H9 (cell line): ENCODE measurements around the gene MTCH1. TPM values are rescaled to one million over a fixed set of nuclear protein-coding genes. Genes with fewer than 3 reads are reported as not detected.

Experiments
- DNase-seq: peaks from one replicate; pipeline ENCODE4 v3.0.0-alpha.2; 2017
- H2AFZ ChIP-seq: one replicate; pipeline ENCODE4 v1.6.1; 2013; ENCODE audit warnings: mild to moderate bottlenecking, low read length, control low read depth, moderate library complexity
- H2AK5ac ChIP-seq: 2 replicates; pipeline ENCODE4 v1.6.1; 2013; ENCODE audit warnings: low read length, control low read depth, mixed read lengths; ENCODE audit not compliant: insufficient read length
- H2BK120ac ChIP-seq: one replicate; pipeline ENCODE4 v1.6.1; 2013; ENCODE audit warnings: low read depth, mild to moderate bottlenecking, low read length, control low read depth, inconsistent platforms; ENCODE audit not compliant: poor library complexity, severe bottlenecking
- H2BK12ac ChIP-seq: 2 replicates; pipeline ENCODE4 v1.6.1; 2013; ENCODE audit warnings: low read length, control low read depth, mixed read lengths, low read depth; ENCODE audit not compliant: insufficient read length
- H2BK15ac ChIP-seq: 2 replicates; pipeline ENCODE4 v1.6.1; 2013; ENCODE audit warnings: low read depth, low read length, control low read depth
- H2BK20ac ChIP-seq: one replicate; pipeline ENCODE4 v1.6.1; 2013; ENCODE audit warnings: low read depth, mild to moderate bottlenecking, low read length, control low read depth, inconsistent platforms; ENCODE audit not compliant: poor library complexity, severe bottlenecking
- H2BK5ac ChIP-seq: 2 replicates; pipeline ENCODE4 v1.6.1; 2013; ENCODE audit warnings: low read length, control low read depth, mixed read lengths; ENCODE audit not compliant: insufficient read length
- H3K14ac ChIP-seq: 2 replicates; pipeline ENCODE4 v1.6.1; 2013; ENCODE audit warnings: low read length, control low read depth; ENCODE audit not compliant: insufficient read depth
- H3K18ac ChIP-seq: 2 replicates; pipeline ENCODE4 v1.6.1; 2013; ENCODE audit warnings: low read depth, mild to moderate bottlenecking, mixed read lengths, low read length, control low read depth; ENCODE audit not compliant: insufficient read length
- H3K23ac ChIP-seq: 2 replicates; pipeline ENCODE4 v1.6.1; 2013; ENCODE audit warnings: low read length, control low read depth, mixed read lengths, low read depth; ENCODE audit not compliant: insufficient read length
- H3K23me2 ChIP-seq: 2 replicates; pipeline ENCODE4 v1.6.1; 2013; ENCODE audit warnings: low read depth, mild to moderate bottlenecking, mixed read lengths, low read length, control low read depth; ENCODE audit not compliant: insufficient read length, poor library complexity, severe bottlenecking
- H3K27ac ChIP-seq: 2 replicates; pipeline ENCODE4 v1.5.1; 2013; ENCODE audit warnings: low read length, control low read depth, mixed read lengths, low read depth; ENCODE audit not compliant: insufficient read length
- H3K27me3 ChIP-seq: 2 replicates; pipeline ENCODE4 v1.6.1; 2013; ENCODE audit warnings: low read length, control low read depth, inconsistent platforms; ENCODE audit not compliant: insufficient read depth
- H3K4ac ChIP-seq: 2 replicates; pipeline ENCODE4 v1.6.1; 2013; ENCODE audit warnings: low read depth, mild to moderate bottlenecking, control low read depth, inconsistent platforms, low read length, moderate library complexity
- H3K4me1 ChIP-seq: 2 replicates; pipeline ENCODE4 v1.6.1; 2013; ENCODE audit warnings: low read length, control low read depth, inconsistent platforms; ENCODE audit not compliant: insufficient read depth
- H3K4me2 ChIP-seq: 2 replicates; pipeline ENCODE4 v1.6.1; 2013; ENCODE audit warnings: low read length, control low read depth, mixed read lengths; ENCODE audit not compliant: insufficient read length, insufficient read depth
- H3K56ac ChIP-seq: 2 replicates; pipeline ENCODE4 v1.6.1; 2013; ENCODE audit warnings: low read depth, mild to moderate bottlenecking, mixed read lengths, low read length, control low read depth; ENCODE audit not compliant: insufficient read length
- H3K79me1 ChIP-seq: 2 replicates; pipeline ENCODE4 v1.6.1; 2013; ENCODE audit warnings: low read depth, mild to moderate bottlenecking, moderate library complexity, low read length, control low read depth, inconsistent platforms; ENCODE audit not compliant: insufficient read depth, poor library complexity, severe bottlenecking
- H3K79me2 ChIP-seq: 2 replicates; pipeline ENCODE4 v1.6.1; 2013; ENCODE audit warnings: low read length, control low read depth, inconsistent platforms; ENCODE audit not compliant: insufficient read depth
- H3K9ac ChIP-seq: 2 replicates; pipeline ENCODE4 v1.6.1; 2013; ENCODE audit warnings: low read length, control low read depth, mixed read lengths; ENCODE audit not compliant: insufficient read length; ENCODE audit errors: extremely low read depth
- H3K9me3 ChIP-seq: one replicate; pipeline ENCODE4 v1.6.1; 2013; ENCODE audit warnings: low read depth, low read length, inconsistent platforms; ENCODE audit not compliant: control insufficient read depth
- H3T11ph ChIP-seq: one replicate; pipeline ENCODE4 v1.6.1; 2013; ENCODE audit warnings: mild to moderate bottlenecking, low read length, control low read depth, inconsistent platforms
- H4K20me1 ChIP-seq: one replicate; pipeline ENCODE4 v1.6.1; 2013; ENCODE audit not compliant: control insufficient read depth, insufficient read length, insufficient read depth
- H4K5ac ChIP-seq: 2 replicates; pipeline ENCODE4 v1.6.1; 2013; ENCODE audit warnings: low read depth, mild to moderate bottlenecking, mixed read lengths, low read length, control low read depth; ENCODE audit not compliant: insufficient read length
- H4K8ac ChIP-seq: replicated peaks from 2 replicates; pipeline ENCODE4 v1.6.1; 2013; ENCODE audit warnings: low read length, control low read depth, mixed read lengths, low read depth; ENCODE audit not compliant: insufficient read length
- H4K91ac ChIP-seq: 2 replicates; pipeline ENCODE4 v1.6.1; 2013; ENCODE audit warnings: low read depth, mild to moderate bottlenecking, moderate library complexity, mixed read lengths, low read length, control low read depth; ENCODE audit not compliant: insufficient read length
- H3K27ac Mint-ChIP-seq, 3 experiments: 2 replicates in 2 of 3; 3 replicates in 1 of 3; pipeline ENCODE4 v1.8.0; 2020 to 2021; ENCODE audit warnings: mixed read lengths in 3 of 3, mild to moderate bottlenecking in 1 of 3, moderate library complexity in 1 of 3
- H3K27me3 Mint-ChIP-seq: 2 replicates; pipeline ENCODE4 v1.8.0; 2021; ENCODE audit warnings: low read depth, mild to moderate bottlenecking, moderate library complexity, mixed read lengths
- H3K36me3 Mint-ChIP-seq, 3 experiments: 2 replicates in 2 of 3; 3 replicates in 1 of 3; pipeline ENCODE4 v1.8.0; 2020 to 2021; ENCODE audit warnings: low read depth in 3 of 3, mixed read lengths in 3 of 3; ENCODE audit not compliant: insufficient read depth in 1 of 3
- H3K4me1 Mint-ChIP-seq, 2 experiments: 2 replicates each; pipeline ENCODE4 v1.8.0; 2020; ENCODE audit warnings: mixed read lengths in 2 of 2
- H3K4me3 Mint-ChIP-seq, 2 experiments: 2 replicates in 1 of 2; 3 replicates in 1 of 2; pipeline ENCODE4 v1.8.0; 2020 to 2021; ENCODE audit warnings: mild to moderate bottlenecking in 2 of 2, mixed read lengths in 2 of 2, moderate library complexity in 1 of 2
- H3K9me3 Mint-ChIP-seq, 2 experiments: 2 replicates in 1 of 2; 3 replicates in 1 of 2; pipeline ENCODE4 v1.8.0; 2020; ENCODE audit warnings: mild to moderate bottlenecking in 2 of 2, mixed read lengths in 2 of 2, moderate library complexity in 1 of 2
- WGBS: extraction: QIAGEN DNeasy Blood & Tissue Kit; methylation state at CpG from one replicate; pipeline ENCODE4 v1.1.7; 2013; ENCODE audit warnings: missing lambda C conversion rate, low lambda C conversion rate, mixed read lengths; ENCODE audit not compliant: insufficient read length; ENCODE audit errors: extremely low coverage; 5-methylcytosine and 5-hydroxymethylcytosine counted together
- total RNA-seq: library from RNA; stranded (reverse); gene quantifications from 2 replicates; pipeline ENCODE4 v1.2.1, GENCODE V29; 2021
- TF ChIP-seq, protein P1 (sequence below): fragments of 200-600 bp; sonication (generic); conservative IDR thresholded peaks from 3 replicates; pipeline ENCODE4 v1.8.0; 2021; ENCODE audit warnings: antibody characterized with exemption, mild to moderate bottlenecking

The MTCH1 gene
- total RNA-seq, 1 experiment from 2014 or later, result 200 TPM

DNA sequence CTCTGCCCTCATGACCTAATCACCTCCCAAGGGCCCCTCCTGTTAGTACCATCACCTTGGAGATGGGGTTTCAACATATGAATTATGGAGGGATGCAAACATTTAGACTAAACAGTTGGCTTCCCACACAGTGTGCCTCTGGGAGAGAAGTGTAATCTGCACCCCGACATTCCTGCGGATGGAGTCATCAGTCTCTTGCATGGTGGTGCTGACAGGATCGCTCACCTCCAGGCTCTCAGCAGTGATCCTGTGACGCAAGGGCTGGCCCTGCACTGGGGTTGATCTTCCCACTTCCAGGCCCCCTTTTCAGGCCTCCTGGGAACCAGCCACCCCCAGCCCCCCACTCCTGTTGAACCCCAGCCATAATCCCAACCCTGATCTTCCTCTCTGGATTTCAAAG is 47.5 kb downstream of the MTCH1 start:
- Histone ChIP-seq H2AK5ac (no peak overlapping the region), H3K56ac (no peak overlapping the region), H2BK120ac (no peak overlapping the region), H3K79me2 (no peaks in the 10 kb centered on the region), H3T11ph (no peak overlapping the region), H3K27me3 (no peaks in the 10 kb centered on the region), H3K4ac (no peak overlapping the region), H3K18ac (no peak overlapping the region), H4K20me1 (no peaks in the 10 kb centered on the region), H3K4me2 (no peak overlapping the region), H2BK5ac (no peak overlapping the region), H2BK20ac (no peak overlapping the region), H3K23ac (no peak overlapping the region), H3K23me2 (no peaks in the 10 kb centered on the region), H2BK12ac (no peak overlapping the region), H3K27ac (no peak overlapping the region), H2BK15ac (no peak overlapping the region), H4K5ac (no peak overlapping the region), H3K14ac (no peak overlapping the region), H3K79me1 (no peaks in the 10 kb centered on the region), H3K9me3 (no peaks in the 10 kb centered on the region), H2AFZ (no peak overlapping the region), H3K9ac (no peak overlapping the region), H4K8ac (no peak overlapping the region), H4K91ac (no peak overlapping the region), H3K4me1 (no peaks in the 10 kb centered on the region)
- no peak for DNase-seq
- TF ChIP-seq, protein P1, sequence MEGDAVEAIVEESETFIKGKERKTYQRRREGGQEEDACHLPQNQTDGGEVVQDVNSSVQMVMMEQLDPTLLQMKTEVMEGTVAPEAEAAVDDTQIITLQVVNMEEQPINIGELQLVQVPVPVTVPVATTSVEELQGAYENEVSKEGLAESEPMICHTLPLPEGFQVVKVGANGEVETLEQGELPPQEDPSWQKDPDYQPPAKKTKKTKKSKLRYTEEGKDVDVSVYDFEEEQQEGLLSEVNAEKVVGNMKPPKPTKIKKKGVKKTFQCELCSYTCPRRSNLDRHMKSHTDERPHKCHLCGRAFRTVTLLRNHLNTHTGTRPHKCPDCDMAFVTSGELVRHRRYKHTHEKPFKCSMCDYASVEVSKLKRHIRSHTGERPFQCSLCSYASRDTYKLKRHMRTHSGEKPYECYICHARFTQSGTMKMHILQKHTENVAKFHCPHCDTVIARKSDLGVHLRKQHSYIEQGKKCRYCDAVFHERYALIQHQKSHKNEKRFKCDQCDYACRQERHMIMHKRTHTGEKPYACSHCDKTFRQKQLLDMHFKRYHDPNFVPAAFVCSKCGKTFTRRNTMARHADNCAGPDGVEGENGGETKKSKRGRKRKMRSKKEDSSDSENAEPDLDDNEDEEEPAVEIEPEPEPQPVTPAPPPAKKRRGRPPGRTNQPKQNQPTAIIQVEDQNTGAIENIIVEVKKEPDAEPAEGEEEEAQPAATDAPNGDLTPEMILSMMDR, result no peak
- H3K27ac Mint-ChIP-seq, result no peak overlapping the region
- peaks cover 6% of the 10 kb centered on the region for H3K27me3 Mint-ChIP-seq
- no peak overlapping the region for H3K4me3 Mint-ChIP-seq
- H3K4me1 Mint-ChIP-seq, result no peaks in the 10 kb centered on the region
- no CpG with 5 or more reads among the region's 4 CpGs for WGBS
- H3K36me3 Mint-ChIP-seq, result peaks cover 1 to 11% (median 3%) of the 10 kb centered on the region in 3 experiments; a peak in 3 of 7 replicates
- peaks cover 12 to 17% of the 10 kb centered on the region in 2 experiments; a peak in 3 of 5 replicates for H3K9me3 Mint-ChIP-seq
